ENCODE results near the gene CD151.

DNA sequence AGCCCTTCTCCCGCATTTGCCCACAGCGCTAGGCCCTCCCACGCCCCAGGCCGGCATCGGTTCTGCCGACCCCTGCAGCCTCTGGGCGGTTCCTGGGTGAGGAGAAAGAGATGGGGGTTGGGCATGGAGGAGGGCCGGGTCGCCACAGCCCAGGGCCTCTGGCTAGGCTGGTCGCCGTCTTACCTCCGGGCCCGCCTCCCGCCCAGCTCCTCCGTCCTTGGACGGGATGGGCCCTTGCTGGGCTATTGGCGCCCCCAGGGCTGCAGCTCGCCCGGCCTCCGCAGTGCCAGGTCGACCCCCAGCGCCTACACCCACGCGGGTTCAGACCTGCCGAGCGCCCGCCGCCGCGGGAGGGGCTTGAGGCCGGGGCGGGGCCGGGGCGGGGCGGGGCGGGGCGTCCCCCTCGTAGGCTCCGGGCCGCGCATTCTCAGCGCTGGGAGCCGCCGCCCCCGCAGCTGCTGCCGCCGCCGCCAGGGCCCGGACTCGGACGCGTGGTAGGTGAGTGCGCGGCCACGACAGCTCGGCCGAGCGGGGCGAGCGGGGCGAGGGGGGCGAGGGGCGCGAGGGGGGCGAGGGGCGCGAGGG is at the start of gene CD151:
- TF ChIP-seq POLR2A (IDR thresholded peaks at IDR 0.05): no peak
- TF ChIP-seq, protein P1, sequence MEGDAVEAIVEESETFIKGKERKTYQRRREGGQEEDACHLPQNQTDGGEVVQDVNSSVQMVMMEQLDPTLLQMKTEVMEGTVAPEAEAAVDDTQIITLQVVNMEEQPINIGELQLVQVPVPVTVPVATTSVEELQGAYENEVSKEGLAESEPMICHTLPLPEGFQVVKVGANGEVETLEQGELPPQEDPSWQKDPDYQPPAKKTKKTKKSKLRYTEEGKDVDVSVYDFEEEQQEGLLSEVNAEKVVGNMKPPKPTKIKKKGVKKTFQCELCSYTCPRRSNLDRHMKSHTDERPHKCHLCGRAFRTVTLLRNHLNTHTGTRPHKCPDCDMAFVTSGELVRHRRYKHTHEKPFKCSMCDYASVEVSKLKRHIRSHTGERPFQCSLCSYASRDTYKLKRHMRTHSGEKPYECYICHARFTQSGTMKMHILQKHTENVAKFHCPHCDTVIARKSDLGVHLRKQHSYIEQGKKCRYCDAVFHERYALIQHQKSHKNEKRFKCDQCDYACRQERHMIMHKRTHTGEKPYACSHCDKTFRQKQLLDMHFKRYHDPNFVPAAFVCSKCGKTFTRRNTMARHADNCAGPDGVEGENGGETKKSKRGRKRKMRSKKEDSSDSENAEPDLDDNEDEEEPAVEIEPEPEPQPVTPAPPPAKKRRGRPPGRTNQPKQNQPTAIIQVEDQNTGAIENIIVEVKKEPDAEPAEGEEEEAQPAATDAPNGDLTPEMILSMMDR (IDR thresholded peaks at IDR 0.05): peak in 1 of 4 experiments; percentile 30
- peak; percentile 31 for TF ChIP-seq POLR2AphosphoS5 (IDR thresholded peaks at IDR 0.05)
- no peak for TF ChIP-seq EP300 (IDR thresholded peaks at IDR 0.05)

All from gastroesophageal sphincter (tissue), 3 donors.